ENCODE data around the gene ABLIM1.

DNA sequence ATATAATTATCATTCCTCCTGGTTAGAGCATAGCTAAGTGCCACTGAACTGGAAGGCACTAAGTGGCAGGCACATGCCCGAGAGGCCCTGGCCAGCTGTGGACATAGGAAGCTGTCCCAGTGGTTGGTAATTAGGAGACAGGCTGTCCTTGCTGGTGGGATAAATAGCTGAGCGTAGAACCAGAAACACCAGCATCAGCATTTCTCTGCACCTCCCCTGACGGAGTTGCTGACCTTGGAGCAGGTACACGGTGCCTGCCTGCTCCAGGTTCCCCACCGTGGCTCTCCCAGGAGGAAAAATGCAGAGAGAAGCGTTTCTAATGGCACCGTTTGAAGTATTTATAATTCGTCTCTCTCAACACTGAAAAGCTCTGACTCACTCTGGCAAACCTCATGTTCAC is 5.6 kb upstream of the ABLIM1 start:
- no peak for TF ChIP-seq TP53 (CRISPR knock-in tag; IDR thresholded peaks at IDR 0.05)
- TF ChIP-seq FOXJ3 (CRISPR knock-in tag; IDR thresholded peaks at IDR 0.05; ENCODE audit: borderline replicate concordance): no peak
- no peak for TF ChIP-seq SMAD4 (CRISPR knock-in tag; IDR thresholded peaks at IDR 0.05)
- TF ChIP-seq, protein P1, sequence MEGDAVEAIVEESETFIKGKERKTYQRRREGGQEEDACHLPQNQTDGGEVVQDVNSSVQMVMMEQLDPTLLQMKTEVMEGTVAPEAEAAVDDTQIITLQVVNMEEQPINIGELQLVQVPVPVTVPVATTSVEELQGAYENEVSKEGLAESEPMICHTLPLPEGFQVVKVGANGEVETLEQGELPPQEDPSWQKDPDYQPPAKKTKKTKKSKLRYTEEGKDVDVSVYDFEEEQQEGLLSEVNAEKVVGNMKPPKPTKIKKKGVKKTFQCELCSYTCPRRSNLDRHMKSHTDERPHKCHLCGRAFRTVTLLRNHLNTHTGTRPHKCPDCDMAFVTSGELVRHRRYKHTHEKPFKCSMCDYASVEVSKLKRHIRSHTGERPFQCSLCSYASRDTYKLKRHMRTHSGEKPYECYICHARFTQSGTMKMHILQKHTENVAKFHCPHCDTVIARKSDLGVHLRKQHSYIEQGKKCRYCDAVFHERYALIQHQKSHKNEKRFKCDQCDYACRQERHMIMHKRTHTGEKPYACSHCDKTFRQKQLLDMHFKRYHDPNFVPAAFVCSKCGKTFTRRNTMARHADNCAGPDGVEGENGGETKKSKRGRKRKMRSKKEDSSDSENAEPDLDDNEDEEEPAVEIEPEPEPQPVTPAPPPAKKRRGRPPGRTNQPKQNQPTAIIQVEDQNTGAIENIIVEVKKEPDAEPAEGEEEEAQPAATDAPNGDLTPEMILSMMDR (IDR thresholded peaks at IDR 0.05): no peak
- TF ChIP-seq, protein P2, sequence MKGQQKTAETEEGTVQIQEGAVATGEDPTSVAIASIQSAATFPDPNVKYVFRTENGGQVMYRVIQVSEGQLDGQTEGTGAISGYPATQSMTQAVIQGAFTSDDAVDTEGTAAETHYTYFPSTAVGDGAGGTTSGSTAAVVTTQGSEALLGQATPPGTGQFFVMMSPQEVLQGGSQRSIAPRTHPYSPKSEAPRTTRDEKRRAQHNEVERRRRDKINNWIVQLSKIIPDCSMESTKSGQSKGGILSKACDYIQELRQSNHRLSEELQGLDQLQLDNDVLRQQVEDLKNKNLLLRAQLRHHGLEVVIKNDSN (CRISPR knock-in tag; IDR thresholded peaks at IDR 0.05): no peak
- TF ChIP-seq IRF2 (CRISPR knock-in tag; IDR thresholded peaks at IDR 0.05; ENCODE audit: borderline replicate concordance, low read depth): no peak
- TF ChIP-seq, protein P3, sequence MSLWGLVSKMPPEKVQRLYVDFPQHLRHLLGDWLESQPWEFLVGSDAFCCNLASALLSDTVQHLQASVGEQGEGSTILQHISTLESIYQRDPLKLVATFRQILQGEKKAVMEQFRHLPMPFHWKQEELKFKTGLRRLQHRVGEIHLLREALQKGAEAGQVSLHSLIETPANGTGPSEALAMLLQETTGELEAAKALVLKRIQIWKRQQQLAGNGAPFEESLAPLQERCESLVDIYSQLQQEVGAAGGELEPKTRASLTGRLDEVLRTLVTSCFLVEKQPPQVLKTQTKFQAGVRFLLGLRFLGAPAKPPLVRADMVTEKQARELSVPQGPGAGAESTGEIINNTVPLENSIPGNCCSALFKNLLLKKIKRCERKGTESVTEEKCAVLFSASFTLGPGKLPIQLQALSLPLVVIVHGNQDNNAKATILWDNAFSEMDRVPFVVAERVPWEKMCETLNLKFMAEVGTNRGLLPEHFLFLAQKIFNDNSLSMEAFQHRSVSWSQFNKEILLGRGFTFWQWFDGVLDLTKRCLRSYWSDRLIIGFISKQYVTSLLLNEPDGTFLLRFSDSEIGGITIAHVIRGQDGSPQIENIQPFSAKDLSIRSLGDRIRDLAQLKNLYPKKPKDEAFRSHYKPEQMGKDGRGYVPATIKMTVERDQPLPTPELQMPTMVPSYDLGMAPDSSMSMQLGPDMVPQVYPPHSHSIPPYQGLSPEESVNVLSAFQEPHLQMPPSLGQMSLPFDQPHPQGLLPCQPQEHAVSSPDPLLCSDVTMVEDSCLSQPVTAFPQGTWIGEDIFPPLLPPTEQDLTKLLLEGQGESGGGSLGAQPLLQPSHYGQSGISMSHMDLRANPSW (CRISPR knock-in tag; conservative IDR thresholded peaks at IDR 0.05; ENCODE audit: low read depth): no peak
- TF ChIP-seq, protein P4, sequence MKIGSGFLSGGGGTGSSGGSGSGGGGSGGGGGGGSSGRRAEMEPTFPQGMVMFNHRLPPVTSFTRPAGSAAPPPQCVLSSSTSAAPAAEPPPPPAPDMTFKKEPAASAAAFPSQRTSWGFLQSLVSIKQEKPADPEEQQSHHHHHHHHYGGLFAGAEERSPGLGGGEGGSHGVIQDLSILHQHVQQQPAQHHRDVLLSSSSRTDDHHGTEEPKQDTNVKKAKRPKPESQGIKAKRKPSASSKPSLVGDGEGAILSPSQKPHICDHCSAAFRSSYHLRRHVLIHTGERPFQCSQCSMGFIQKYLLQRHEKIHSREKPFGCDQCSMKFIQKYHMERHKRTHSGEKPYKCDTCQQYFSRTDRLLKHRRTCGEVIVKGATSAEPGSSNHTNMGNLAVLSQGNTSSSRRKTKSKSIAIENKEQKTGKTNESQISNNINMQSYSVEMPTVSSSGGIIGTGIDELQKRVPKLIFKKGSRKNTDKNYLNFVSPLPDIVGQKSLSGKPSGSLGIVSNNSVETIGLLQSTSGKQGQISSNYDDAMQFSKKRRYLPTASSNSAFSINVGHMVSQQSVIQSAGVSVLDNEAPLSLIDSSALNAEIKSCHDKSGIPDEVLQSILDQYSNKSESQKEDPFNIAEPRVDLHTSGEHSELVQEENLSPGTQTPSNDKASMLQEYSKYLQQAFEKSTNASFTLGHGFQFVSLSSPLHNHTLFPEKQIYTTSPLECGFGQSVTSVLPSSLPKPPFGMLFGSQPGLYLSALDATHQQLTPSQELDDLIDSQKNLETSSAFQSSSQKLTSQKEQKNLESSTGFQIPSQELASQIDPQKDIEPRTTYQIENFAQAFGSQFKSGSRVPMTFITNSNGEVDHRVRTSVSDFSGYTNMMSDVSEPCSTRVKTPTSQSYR (CRISPR knock-in tag; IDR thresholded peaks at IDR 0.05): no peak
- TF ChIP-seq, protein P5, sequence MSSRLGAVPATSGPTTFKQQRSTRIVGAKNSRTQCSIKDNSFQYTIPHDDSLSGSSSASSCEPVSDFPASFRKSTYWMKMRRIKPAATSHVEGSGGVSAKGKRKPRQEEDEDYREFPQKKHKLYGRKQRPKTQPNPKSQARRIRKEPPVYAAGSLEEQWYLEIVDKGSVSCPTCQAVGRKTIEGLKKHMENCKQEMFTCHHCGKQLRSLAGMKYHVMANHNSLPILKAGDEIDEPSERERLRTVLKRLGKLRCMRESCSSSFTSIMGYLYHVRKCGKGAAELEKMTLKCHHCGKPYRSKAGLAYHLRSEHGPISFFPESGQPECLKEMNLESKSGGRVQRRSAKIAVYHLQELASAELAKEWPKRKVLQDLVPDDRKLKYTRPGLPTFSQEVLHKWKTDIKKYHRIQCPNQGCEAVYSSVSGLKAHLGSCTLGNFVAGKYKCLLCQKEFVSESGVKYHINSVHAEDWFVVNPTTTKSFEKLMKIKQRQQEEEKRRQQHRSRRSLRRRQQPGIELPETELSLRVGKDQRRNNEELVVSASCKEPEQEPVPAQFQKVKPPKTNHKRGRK (CRISPR knock-in tag; IDR thresholded peaks at IDR 0.05; ENCODE audit: borderline replicate concordance): no peak
- TF ChIP-seq, protein P6, sequence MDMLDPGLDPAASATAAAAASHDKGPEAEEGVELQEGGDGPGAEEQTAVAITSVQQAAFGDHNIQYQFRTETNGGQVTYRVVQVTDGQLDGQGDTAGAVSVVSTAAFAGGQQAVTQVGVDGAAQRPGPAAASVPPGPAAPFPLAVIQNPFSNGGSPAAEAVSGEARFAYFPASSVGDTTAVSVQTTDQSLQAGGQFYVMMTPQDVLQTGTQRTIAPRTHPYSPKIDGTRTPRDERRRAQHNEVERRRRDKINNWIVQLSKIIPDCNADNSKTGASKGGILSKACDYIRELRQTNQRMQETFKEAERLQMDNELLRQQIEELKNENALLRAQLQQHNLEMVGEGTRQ (CRISPR knock-in tag; IDR thresholded peaks at IDR 0.05): no peak
- TF ChIP-seq NR3C1 (CRISPR knock-in tag; conservative IDR thresholded peaks at IDR 0.05; ENCODE audit: low read depth): no peak
- TF ChIP-seq, protein P7, sequence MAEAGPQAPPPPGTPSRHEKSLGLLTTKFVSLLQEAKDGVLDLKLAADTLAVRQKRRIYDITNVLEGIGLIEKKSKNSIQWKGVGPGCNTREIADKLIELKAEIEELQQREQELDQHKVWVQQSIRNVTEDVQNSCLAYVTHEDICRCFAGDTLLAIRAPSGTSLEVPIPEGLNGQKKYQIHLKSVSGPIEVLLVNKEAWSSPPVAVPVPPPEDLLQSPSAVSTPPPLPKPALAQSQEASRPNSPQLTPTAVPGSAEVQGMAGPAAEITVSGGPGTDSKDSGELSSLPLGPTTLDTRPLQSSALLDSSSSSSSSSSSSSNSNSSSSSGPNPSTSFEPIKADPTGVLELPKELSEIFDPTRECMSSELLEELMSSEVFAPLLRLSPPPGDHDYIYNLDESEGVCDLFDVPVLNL (CRISPR knock-in tag; IDR thresholded peaks at IDR 0.05; ENCODE audit: borderline replicate concordance, low read depth): no peak
- no peak for TF ChIP-seq SMAD3 (CRISPR knock-in tag; IDR thresholded peaks at IDR 0.05; ENCODE audit: borderline replicate concordance)
